Eye (tissue), 1 donor: ENCODE data around the gene SARNP.

Experiments
- DNase-seq: peaks from one replicate; pipeline ENCODE4 v3.0.0-alpha.2; 2015

SARNP gene

DNA sequence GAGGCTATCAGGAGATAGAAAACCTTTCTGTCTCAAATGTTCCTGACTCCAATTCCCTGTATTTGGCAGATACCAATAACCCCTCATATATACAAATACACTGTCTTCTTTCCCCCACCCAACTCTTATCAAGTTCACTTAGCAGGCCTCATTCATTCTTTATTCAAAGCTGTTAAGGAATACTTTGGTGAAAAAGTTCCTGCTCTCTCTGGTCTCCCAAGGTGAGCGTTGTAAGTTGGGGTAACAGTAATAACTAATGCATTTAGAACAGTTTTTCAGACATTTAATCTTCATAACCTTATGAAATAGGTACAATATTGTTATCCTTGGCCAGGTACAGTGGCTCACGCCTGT is 78.5 kb downstream of the SARNP start:
- DNase-seq, result no peak

GRCh38 chr12:55738123-55739024 is 79.2 kb downstream of the SARNP start:
- DNase-seq, result peak; percentile 99

DNA sequence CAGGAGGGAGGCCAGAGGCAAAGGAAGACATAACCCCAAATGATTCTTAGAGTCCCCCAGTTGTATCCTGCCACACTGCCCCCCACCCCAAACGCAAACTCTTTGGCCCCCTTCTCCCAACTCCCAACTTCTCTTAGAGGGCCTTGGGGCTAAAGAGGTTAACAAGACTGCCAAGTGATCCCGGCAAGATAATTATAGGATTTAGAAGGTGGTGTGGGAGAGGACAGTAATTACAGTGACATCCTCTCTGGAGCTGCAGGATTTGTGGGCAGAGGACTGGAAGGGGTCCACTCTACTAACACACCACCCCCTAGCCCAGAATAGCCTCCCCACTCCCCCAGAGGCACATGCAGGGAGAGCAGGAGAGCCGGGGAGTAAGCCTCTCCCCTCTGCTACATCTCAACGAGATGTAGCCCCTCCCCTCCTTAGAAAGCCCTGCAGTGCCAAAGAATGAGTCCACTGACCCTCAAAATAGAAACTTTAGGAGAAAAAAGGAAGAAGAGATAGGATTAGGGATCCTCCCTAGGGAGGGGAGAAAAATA is 79.9 kb downstream of the SARNP start:
- no peak for DNase-seq

GRCh38 chr12:55736780-55737580 is 80.5 kb downstream of the SARNP start:
- DNase-seq, result peak; percentile 87

DNA sequence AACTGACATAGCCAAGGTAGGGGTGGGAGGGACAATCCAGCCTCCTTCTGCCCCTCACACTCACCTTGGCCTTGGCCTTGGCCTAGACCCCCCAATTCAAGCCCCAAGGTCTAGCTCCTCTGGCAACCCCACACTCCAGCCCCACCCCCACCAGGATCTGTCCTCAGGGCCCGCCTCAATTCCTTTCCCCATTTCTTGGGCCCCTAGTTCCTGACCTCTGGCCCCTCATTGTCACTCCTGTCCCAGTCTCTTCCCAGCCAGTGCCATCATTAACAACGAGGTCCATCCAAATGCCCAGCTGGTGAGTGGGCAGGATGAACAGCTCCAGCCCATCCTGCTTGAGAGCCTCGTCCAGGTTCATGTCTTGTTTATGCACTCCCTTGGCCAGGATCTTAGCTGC is 81.4 kb downstream of the SARNP start:
- DNase-seq, result no peak

GRCh38 chr12:55734595-55734994 is 82.9 kb downstream of the SARNP start:
- no peak for DNase-seq

DNA sequence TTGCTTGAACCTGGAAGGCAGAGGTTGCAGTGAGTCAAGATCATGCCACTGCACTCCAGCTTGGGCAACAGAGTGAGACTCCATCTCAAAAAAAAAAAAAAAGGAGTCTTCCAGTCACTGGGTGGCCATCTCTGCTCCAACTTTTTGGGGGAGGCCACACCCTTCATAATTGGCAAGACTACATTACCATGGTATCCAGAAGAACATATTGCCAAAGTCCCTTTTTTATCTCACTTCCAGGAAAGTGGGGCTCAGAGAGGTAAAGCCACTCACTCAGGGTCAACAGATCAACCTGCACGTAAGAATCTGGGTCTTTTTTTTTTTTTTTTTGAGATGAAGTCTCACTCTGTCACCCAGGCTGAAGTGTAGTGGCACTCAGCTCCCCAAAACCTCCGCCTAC is 83.7 kb downstream of the SARNP start:
- DNase-seq, result no peak

GRCh38 chr12:55733021-55733555 is 84.4 kb downstream of the SARNP start:
- DNase-seq, result no peak

DNA sequence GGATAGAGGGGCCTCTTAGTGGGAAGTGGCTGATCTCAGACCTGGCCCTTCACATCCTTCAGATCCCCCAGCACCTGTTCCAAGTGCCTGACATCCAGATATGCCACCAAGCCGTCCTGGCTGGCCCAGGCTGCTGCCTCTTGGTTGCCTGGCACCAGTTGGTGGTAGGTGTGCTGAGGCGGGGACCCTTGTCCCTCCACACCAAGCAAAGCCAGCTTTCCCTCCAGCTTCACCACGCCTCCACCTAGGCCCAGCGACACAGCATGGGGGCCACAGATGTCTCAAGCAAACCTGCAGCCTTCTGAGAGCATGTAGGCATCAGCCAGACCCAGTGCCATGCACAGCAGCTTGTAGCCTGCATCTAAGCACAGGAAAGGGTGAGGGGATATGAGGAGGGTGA is 85.2 kb downstream of the SARNP start:
- no peak for DNase-seq

GRCh38 chr12:55729819-55730818 is 87.4 kb downstream of the SARNP start:
- DNase-seq, result peak; percentile 83

GRCh38 chr12:55728939-55729818 is 88.3 kb downstream of the SARNP start, which contains the start of gene CD63:
TSS of gene CD63 (minus strand) at chr12:55729009. CDS start at chr12:55728341, 668 bp downstream.
- DNase-seq, result peak; percentile 97

DNA sequence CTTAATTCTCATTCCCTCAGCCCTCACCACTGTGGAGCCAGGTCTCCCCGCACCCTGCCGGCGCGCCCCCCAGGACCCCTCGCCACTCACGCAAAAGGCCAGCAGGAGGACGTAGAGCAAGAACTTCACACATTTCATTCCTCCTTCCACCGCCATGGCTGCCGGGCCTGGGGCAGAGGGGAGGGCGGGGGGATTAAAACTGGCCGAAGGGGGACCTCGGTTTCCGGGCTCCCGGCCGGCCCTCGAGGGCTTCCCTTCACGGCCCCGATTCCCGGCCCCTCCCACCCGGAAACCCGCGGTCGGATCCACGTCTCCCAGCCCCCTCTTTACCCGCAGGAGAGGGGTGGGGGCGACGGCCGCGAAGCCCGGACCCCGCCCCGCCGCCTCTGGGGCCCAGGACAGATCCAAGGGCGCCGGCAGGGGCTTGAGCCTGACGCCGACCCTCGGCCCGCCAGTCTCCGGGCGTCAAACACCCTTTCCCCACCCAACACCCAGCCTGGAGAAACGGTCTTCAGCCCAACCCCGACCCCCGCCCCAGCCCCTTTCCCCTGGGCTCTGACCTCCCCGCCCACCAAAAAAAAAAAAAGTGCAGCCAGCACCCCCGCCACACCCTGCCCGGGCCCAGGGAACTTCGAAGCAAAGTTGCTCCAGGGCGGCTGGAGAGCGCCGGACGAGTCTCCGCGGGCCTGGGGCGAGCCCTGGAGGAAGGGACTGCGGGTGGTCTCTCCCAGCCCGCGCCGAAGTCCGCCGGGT is 89.2 kb downstream of the SARNP start:
- DNase-seq, result peak; percentile 87

DNA sequence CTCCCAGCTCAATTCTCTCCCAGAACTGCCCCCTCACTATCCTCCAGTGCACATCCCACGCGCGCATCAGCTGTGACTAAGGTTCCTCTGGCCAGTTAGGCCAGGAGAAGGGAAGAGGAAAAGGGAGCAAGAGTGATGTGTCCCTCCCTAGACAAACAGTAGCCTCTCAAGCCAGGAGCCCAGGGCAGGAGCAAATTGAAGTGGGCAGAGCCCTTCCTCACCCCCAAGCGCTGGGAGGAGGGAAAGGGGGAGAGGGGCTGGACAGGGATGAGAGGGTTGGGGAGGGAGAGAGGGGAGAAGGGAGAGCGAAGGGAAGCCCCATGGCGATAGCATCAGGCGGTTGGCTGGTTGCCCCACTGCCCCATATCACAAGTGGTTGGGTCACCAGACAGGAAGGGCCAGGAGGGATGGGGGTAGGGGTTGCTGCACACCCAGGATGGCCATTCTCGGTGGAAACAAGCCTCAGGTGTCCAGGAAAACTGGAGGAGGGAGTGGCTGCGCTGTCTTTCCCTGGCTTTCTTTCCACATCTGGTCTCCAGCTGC is 89.8 kb downstream of the SARNP start:
- no peak for DNase-seq

DNA sequence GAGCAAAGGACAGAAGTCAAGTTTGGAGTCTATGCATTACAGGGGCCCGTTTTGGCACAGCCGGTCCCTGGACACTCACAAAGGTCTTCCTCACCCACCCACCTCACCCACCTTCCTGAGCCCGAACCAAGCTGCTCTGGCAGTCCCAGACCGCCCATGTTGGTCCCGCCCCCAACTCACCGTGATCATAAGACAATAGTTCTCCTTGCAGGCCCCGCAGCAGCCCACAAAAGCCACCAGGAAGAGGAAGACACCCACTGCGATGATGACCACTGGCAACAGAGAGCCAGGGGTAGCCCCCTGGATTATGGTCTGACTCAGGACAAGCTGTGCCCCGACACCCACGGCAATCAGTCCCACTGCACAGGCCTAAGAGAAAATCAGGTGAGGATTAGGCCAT is 90.6 kb downstream of the SARNP start:
- DNase-seq, result no peak

DNA sequence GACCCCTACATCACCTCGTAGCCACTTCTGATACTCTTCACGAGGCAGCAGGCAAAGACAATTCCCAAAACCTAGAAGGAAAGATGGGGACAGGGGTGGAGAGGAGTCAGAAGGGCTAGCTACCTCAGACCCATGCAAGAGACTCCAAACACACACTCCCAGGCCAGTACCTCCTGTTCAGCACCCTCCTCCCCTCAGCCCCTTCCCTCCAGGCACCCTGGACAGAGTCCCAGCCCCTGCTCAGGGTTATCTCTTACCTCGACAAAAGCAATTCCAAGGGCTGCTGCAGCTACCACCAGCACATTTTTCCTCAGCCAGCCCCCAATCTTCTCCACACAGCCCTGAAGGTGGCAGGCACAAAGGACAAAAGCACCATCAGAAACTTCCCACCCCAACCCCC is 92.0 kb downstream of the SARNP start:
- no peak for DNase-seq

DNA sequence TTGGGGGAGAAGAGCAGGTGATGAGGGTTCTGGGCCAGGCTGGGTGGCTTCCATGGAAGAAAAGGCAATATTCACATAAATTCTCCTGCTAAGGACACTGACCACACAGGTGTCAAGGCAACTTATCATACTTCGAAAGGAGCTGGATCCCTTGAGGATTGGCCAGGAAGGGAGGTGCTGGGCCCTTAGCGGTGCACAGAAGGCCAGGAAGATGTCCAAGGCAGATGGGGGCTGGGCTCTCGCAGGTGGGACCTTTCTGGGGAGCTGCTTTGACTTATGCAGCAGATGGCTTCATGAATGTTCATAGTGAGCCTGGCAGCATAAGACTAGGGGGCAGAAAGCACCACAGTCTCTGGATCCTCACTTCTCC is 92.6 kb downstream of the SARNP start:
- DNase-seq, result no peak

DNA sequence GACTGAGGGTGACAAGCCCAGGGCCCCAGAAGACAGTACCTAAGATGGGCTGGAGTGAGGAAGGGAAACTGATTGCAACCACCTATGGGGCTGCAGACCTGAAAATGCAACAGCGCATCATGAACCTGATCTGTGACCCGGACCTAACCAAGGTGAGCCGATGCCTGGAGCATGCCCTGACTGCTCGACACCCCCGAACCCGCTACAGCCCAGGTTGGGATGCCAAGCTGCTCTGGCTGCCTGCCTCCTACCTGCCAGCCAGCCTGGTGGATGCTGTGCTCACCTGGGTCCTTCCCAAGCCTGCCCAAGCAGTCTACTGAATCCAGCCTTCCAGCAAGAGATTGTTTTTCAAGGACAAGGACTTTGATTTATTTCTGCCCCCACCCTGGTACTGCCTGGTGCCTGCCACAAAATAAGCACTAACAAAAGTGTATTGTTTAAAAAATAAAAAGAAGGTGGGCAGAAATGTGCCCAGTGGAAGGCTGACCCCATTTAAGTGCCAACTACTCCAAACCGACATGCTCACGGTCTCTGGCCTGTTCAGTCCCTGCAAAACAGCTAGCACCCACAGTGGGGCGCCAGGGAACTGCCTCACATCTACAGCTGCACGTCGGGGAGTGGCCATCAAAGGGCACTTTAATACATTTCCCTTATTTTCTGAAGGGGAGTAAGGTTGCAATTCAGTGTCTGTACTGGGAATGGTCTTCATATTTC is 93.1 kb downstream of the SARNP start:
- DNase-seq, result peak; percentile 77

- no peak for DNase-seq
Observed at GRCh38 chr12:55723516-55724225, 93.9 kb downstream of the SARNP start.

DNA sequence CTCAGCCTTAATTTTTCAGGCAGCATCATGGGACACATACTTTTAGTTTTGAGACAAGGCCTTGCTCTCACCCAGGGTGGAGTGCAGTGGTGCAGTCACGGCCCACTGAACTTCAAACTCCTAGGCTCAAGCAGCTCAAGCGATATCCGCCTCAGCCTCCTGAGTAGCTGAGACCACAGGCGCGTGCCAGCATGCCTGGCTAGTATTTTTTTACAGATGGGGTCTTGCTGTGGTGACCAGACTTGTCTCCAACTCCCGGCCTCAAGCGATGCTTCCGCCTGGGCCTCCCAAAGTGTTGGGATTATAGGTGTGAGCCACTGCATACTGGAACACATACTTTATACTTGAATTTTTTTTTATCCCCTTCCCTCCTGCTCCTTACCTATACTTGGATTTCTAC is 94.6 kb downstream of the SARNP start:
- no peak for DNase-seq
